Measurements from ENCODE around the gene PLA2G4A.

Gene PLA2G4A

DNA sequence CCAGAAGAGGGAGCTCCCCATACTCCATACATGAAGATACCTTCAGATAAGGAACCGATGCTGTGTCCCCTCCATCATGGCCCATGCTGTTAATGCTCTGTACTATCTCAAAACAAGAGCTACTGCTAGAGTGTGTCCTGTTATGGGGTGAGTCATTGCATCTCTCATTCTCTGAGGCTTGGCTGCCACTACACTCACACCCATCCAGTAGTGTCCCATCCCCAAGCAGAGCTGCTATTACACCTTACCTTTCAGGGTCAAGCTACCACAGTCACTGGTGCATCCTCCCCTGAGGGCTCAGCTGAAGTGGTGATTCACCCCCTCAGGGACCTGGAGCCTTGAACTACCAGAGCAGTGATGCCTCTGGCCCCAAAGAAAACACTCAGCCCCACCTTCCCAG lies 198.5 kb downstream of the PLA2G4A start:
- no peak for DNase-seq (ENCODE audit: low spot score)

DNA sequence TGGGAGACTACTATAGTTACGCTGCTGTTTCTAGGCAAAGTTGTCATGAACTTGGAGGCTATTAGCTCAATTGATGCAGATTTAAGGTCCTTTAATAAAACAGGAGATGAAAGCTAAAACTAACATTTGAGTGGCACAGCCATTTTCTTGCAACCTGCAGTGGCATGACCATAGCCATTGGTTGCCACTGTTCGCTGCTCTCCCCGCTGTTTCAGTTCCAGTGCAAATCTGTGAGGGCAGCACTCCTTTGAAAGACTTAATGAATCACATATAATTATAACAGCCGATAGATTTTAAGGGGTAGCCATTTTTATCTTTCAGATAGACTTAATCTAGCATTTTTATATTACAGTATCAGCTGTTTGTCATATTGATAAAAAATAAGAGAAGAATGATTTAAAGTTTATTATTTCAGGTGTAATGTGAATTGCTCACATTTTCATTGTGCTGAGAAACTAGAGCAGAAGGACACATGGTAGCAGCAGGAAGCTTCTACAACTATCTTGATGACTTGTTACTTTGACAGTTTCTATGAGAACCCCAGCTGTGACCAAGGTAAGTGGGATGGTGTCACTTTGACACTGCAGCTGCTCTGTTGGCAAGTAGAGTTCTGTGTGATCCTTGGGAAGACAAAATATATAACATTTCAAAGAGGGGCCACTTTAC lies 203.7 kb downstream of the PLA2G4A start:
- DNase-seq (ENCODE audit: low spot score) = no peak

- no peak for DNase-seq (ENCODE audit: low spot score)
Observed at GRCh38 chr1:187032982-187033692, 204.4 kb downstream of the PLA2G4A start.

DNA sequence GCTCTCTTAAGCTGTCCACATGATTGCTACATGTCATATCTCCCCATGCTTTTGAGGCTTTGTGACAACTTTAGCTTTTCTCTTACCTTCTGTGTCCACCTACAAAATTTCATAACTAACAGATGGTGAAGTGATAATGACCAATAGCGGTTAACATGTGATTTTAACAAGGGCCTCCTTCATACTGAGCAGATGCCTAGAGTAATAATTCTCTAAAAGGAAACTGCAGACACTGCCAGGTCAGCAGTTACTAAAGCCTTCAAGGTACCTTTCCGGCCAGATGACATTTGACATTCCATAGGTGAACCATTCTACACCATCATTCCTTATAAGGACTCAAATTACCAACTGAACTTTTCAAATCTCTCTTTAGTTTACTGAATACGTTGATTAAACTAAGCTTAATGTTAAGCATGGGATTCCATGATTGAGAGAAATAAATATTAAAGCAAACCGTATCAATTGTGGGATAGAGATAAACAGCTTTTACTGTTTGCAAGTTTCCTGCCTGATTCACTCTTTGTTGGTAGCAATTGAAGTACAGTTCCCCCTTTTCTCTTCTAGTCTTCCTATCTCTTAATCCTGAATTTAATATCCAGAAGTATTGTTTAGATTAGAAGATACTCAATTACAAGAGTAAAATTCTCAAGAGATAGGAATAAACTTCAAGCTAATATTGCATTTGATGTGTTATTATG lies 205.1 kb downstream of the PLA2G4A start:
- no peak for DNase-seq (ENCODE audit: low spot score)

DNA sequence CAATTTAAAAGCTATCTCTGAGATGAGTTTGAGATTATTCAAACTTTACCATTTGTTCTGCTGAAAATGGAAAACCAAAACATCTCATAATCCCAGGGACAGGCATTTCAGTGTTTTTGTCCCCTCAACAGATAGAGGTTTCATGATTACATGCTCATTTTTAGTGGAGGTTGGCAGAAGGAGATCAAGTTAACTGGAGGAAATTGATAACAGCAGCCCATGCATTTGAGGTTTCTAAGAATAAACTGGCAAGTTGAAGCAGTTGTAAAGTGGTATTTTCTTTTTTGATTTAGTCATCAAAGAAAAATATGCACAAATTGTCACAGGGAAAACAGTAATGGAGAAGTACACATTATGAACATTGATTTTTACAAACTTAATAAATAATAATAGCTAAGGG lies 205.8 kb downstream of the PLA2G4A start:
- DNase-seq (ENCODE audit: low spot score) = no peak

- DNase-seq (ENCODE audit: low spot score) = no peak
Observed at GRCh38 chr1:187037973-187038553, 209.3 kb downstream of the PLA2G4A start.
